ENCODE results near the gene EMILIN3.

The EMILIN3 gene

DNA sequence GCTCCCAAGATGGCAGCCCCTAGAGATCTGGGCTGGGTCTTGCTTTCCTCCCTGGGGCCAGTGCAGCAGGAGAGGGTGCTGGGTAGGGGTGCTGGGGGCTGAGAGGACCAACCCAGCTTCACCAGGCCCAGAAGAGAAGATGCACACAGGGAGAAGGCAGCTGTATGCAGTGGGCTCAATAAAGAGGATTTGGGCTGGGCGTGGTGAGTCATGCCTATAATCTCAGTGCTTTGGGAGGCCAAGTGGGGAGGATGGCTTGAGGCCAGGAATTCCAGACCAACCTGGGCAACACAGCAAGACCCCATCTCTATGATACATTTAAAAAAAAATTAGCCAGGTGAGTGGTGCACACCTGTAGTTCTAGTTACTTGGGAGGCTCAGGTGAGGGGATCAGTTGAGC is 25.7 kb upstream of the EMILIN3 start:
- H3K4me3 ChIP-seq (ENCODE audit: insufficient read depth, low read length, poor library complexity, severe bottlenecking): no peak overlapping the region
- H4K20me1 ChIP-seq (ENCODE audit: low read depth, low read length): no peaks in the 10 kb centered on the region
- no peaks in the 10 kb centered on the region for H3K36me3 ChIP-seq (ENCODE audit: low read length)
- TF ChIP-seq, protein P1, sequence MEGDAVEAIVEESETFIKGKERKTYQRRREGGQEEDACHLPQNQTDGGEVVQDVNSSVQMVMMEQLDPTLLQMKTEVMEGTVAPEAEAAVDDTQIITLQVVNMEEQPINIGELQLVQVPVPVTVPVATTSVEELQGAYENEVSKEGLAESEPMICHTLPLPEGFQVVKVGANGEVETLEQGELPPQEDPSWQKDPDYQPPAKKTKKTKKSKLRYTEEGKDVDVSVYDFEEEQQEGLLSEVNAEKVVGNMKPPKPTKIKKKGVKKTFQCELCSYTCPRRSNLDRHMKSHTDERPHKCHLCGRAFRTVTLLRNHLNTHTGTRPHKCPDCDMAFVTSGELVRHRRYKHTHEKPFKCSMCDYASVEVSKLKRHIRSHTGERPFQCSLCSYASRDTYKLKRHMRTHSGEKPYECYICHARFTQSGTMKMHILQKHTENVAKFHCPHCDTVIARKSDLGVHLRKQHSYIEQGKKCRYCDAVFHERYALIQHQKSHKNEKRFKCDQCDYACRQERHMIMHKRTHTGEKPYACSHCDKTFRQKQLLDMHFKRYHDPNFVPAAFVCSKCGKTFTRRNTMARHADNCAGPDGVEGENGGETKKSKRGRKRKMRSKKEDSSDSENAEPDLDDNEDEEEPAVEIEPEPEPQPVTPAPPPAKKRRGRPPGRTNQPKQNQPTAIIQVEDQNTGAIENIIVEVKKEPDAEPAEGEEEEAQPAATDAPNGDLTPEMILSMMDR (IDR thresholded peaks at IDR 0.05; ENCODE audit: insufficient read depth, low read length, poor library complexity, severe bottlenecking): no peak
- TF ChIP-seq EZH2phosphoT487 (conservative IDR thresholded peaks at IDR 0.05; ENCODE audit: low read length): no peak
- H3K79me2 ChIP-seq (ENCODE audit: insufficient read depth, low read length): no peaks in the 10 kb centered on the region
- H3F3A ChIP-seq (ENCODE audit: insufficient read depth): no peaks in the 10 kb centered on the region
- H3K27me3 ChIP-seq (ENCODE audit: low read length): no peaks in the 10 kb centered on the region
- H3K4me2 ChIP-seq (ENCODE audit: low read depth, low read length, poor library complexity, severe bottlenecking): no peak overlapping the region
- no peaks in the 10 kb centered on the region for H3K9me3 ChIP-seq (ENCODE audit: insufficient read depth, low read length)
- no peaks in the 10 kb centered on the region for H3K9me2 ChIP-seq (replicated peaks; ENCODE audit: insufficient read depth, low read length)
- no peak overlapping the region for H3K27ac ChIP-seq (ENCODE audit: low read depth, low read length)
- H2AFZ ChIP-seq (ENCODE audit: low read depth, low read length, severe bottlenecking): no peak overlapping the region
- no peak overlapping the region for H3K9ac ChIP-seq (ENCODE audit: low read length)

DNA sequence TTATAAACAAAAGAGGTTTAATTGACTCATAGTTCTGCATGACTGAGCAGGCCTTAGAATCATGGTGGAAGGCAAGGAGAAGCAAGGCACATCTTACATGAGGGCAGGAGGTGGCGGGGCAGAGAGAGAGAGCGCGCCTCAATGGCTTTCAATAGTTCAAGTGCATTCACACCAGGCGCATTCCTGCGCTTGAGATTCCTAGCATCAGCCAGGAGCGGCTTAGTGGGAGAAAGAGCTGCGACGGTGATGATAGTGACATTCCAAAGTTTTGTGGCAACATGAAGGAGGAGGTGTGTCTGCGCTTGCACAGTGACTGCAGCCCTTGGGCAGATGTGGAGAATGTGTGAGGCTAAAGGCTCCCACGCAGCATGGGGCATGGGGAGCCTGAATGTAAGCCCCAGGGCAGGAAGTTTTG is 25.0 kb upstream of the EMILIN3 start:
- H4K20me1 ChIP-seq (ENCODE audit: low read depth, low read length): no peaks in the 10 kb centered on the region
- no peaks in the 10 kb centered on the region for H3K9me2 ChIP-seq (replicated peaks; ENCODE audit: insufficient read depth, low read length)
- H3K79me2 ChIP-seq (ENCODE audit: insufficient read depth, low read length): no peaks in the 10 kb centered on the region
- no peak overlapping the region for H3K9ac ChIP-seq (ENCODE audit: low read length)
- H2AFZ ChIP-seq (ENCODE audit: low read depth, low read length, severe bottlenecking): no peak overlapping the region
- H3F3A ChIP-seq (ENCODE audit: insufficient read depth): no peaks in the 10 kb centered on the region
- H3K27ac ChIP-seq (ENCODE audit: low read depth, low read length): no peak overlapping the region
- no peak overlapping the region for H3K4me2 ChIP-seq (ENCODE audit: low read depth, low read length, poor library complexity, severe bottlenecking)
- TF ChIP-seq, protein P1 (IDR thresholded peaks at IDR 0.05; ENCODE audit: insufficient read depth, low read length, poor library complexity, severe bottlenecking): no peak
- TF ChIP-seq EZH2phosphoT487 (conservative IDR thresholded peaks at IDR 0.05; ENCODE audit: low read length): no peak
- no peaks in the 10 kb centered on the region for H3K9me3 ChIP-seq (ENCODE audit: insufficient read depth, low read length)
- H3K27me3 ChIP-seq (ENCODE audit: low read length): no peaks in the 10 kb centered on the region
- H3K36me3 ChIP-seq (ENCODE audit: low read length): no peaks in the 10 kb centered on the region
- no peak overlapping the region for H3K4me3 ChIP-seq (ENCODE audit: insufficient read depth, low read length, poor library complexity, severe bottlenecking)

DNA sequence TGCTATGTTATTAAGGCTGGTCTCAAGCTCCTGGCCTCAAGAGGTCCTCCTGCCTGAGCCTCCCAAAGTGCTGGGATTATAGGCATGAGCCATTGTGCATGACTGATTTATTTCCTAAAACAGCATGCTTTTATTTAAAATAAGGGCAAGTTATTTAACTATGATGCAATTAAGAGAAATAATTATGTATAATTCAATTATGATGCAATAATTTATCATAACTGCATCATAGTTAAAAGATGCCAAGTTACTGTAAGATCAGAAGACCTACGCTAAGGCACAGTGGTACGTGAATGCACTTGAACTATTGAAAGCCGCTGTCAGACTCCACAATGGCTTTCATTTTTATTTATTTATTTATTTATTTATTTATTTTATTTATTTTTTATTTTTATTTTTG is 24.3 kb upstream of the EMILIN3 start:
- H2AFZ ChIP-seq (ENCODE audit: low read depth, low read length, severe bottlenecking): no peak overlapping the region
- H3F3A ChIP-seq (ENCODE audit: insufficient read depth): no peaks in the 10 kb centered on the region
- no peaks in the 10 kb centered on the region for H3K36me3 ChIP-seq (ENCODE audit: low read length)
- H3K27me3 ChIP-seq (ENCODE audit: low read length): no peaks in the 10 kb centered on the region
- H3K9me2 ChIP-seq (replicated peaks; ENCODE audit: insufficient read depth, low read length): no peaks in the 10 kb centered on the region
- H3K4me3 ChIP-seq (ENCODE audit: insufficient read depth, low read length, poor library complexity, severe bottlenecking): no peak overlapping the region
- TF ChIP-seq, protein P1 (IDR thresholded peaks at IDR 0.05; ENCODE audit: insufficient read depth, low read length, poor library complexity, severe bottlenecking): no peak
- TF ChIP-seq EZH2phosphoT487 (conservative IDR thresholded peaks at IDR 0.05; ENCODE audit: low read length): no peak
- no peak overlapping the region for H3K4me2 ChIP-seq (ENCODE audit: low read depth, low read length, poor library complexity, severe bottlenecking)
- no peak overlapping the region for H3K27ac ChIP-seq (ENCODE audit: low read depth, low read length)
- no peaks in the 10 kb centered on the region for H4K20me1 ChIP-seq (ENCODE audit: low read depth, low read length)
- H3K9ac ChIP-seq (ENCODE audit: low read length): no peak overlapping the region
- no peaks in the 10 kb centered on the region for H3K9me3 ChIP-seq (ENCODE audit: insufficient read depth, low read length)
- H3K79me2 ChIP-seq (ENCODE audit: insufficient read depth, low read length): no peaks in the 10 kb centered on the region

Measured in SU-DHL-6 (cell line).